NCI-H82 treated with DMSO at 0.1 percent for 48 hours (cell line): ENCODE measurements around the gene TMEM256.

Experiments used
- DNase-seq: peaks from one replicate; lab custom pipeline; 2025; ENCODE audit not compliant: unreplicated experiment; lab: John Stamatoyannopoulos, UW

The TMEM256 gene

DNA sequence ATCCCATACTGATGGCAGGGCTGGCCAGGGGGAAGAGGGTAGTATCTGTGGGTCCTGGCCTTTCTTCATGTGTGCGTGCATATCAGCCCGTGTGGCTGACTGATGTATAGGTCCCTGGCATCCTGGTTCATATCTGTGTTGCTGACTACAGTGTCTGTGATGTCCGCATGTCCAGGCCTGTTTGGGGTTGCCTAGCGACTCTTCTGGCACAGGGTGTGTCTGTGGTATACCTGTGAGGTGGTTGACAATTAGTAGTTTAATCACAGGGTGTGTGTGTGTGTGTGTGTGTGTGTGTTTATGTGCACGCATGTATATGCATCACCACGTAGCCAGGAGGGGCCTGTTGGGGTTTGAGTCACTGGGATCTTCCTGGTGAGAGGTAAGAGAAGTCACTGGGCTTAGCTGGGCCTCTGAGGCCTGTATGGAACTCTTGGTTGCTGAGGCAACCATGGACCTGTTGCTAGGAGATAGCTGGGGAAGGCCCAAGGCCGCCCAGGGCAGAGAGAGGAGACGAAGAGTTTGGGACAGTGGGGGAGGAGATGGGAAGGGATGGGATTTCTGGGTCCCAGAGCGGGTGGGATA lies 49.5 kb downstream of the TMEM256 start:
- no peak for DNase-seq
